ENCODE measurements around the gene NT5C3A. TPM values are rescaled to one million over a fixed set of nuclear protein-coding genes. Genes with fewer than 3 reads are reported as not detected.

NT5C3A gene
- total RNA-seq, 1 donor, result 25.0 TPM

GRCh38 chr7:33109005-33109757 lies 46.6 kb upstream of the NT5C3A start, which contains the start of gene RP9:
Gene RP9 (minus strand): TSS chr7:33109404. CDS start chr7:33109372, 32 bp downstream.
- TF ChIP-seq CTCF (IDR thresholded peaks at IDR 0.05; ENCODE audit: extremely low read depth, low read depth, low read length), result peak; percentile 17
- DNase-seq (ENCODE audit: insufficient read length, low spot score, missing footprints), result peak; percentile 92
- H2AFZ ChIP-seq (ENCODE audit: low read length), result peak within 1 kb of the TSS; percentile 89
- H3K4me2 ChIP-seq (ENCODE audit: insufficient read depth, low read length), result peak within 1 kb of the TSS; percentile 97
- H3K36me3 ChIP-seq (ENCODE audit: insufficient read depth, low read length), result no peaks in the 10 kb centered on the region
- peaks cover 17% of the 10 kb centered on the region for H4K20me1 ChIP-seq (ENCODE audit: insufficient read depth, low read length)
- peaks cover 6% of the 10 kb centered on the region for H3K27me3 ChIP-seq (ENCODE audit: insufficient read depth, low read length)
- H3K4me3 ChIP-seq (ENCODE audit: insufficient read depth, low read length), result peak within 1 kb of the TSS; percentile 87
- H3K27ac ChIP-seq (ENCODE audit: low read depth, low read length), result peak within 1 kb of the TSS; percentile 59
- peaks cover 48% of the 10 kb centered on the region for H3K79me2 ChIP-seq (ENCODE audit: insufficient read depth, low read length)
- H3K9me3 ChIP-seq (ENCODE audit: low read depth, low read length), result no peaks in the 10 kb centered on the region
- peaks cover 22% of the 10 kb centered on the region for H3K4me1 ChIP-seq (ENCODE audit: insufficient read depth, low read length)

GRCh38 chr7:33108554-33109004 lies 46.0 kb upstream of the NT5C3A start:
- Histone ChIP-seq H3K4me2 (ENCODE audit: insufficient read depth, low read length) (peak overlapping the region; percentile 97), H3K4me1 (ENCODE audit: insufficient read depth, low read length) (peaks cover 22% of the 10 kb centered on the region), H3K27ac (ENCODE audit: low read depth, low read length) (peak overlapping the region; percentile 59), H3K9me3 (ENCODE audit: low read depth, low read length) (no peaks in the 10 kb centered on the region), H3K36me3 (ENCODE audit: insufficient read depth, low read length) (peaks cover under 1% of the 10 kb centered on the region), H2AFZ (ENCODE audit: low read length) (peak overlapping the region; percentile 89), H3K27me3 (ENCODE audit: insufficient read depth, low read length) (peaks cover 6% of the 10 kb centered on the region), H3K79me2 (ENCODE audit: insufficient read depth, low read length) (peaks cover 54% of the 10 kb centered on the region), H4K20me1 (ENCODE audit: insufficient read depth, low read length) (peaks cover 17% of the 10 kb centered on the region), H3K4me3 (ENCODE audit: insufficient read depth, low read length) (peak overlapping the region; percentile 87)
- no peak for DNase-seq (ENCODE audit: insufficient read length, low spot score, missing footprints)
- peak; percentile 24 for TF ChIP-seq CTCF (IDR thresholded peaks at IDR 0.05; ENCODE audit: extremely low read depth, low read depth, low read length)

- DNase-seq (ENCODE audit: insufficient read length, low spot score, missing footprints), result no peak
- Histone ChIP-seq H2AFZ (ENCODE audit: low read length) (no peak overlapping the region), H3K27ac (ENCODE audit: low read depth, low read length) (peak overlapping the region; percentile 59), H3K36me3 (ENCODE audit: insufficient read depth, low read length) (peaks cover 12% of the 10 kb centered on the region), H3K79me2 (ENCODE audit: insufficient read depth, low read length) (peaks cover 65% of the 10 kb centered on the region), H3K4me1 (ENCODE audit: insufficient read depth, low read length) (peaks cover 22% of the 10 kb centered on the region), H3K9me3 (ENCODE audit: low read depth, low read length) (no peaks in the 10 kb centered on the region), H3K4me2 (ENCODE audit: insufficient read depth, low read length) (peak overlapping the region; percentile 97), H3K27me3 (ENCODE audit: insufficient read depth, low read length) (no peaks in the 10 kb centered on the region), H3K4me3 (ENCODE audit: insufficient read depth, low read length) (peak overlapping the region; percentile 87), H4K20me1 (ENCODE audit: insufficient read depth, low read length) (peaks cover 19% of the 10 kb centered on the region)
- TF ChIP-seq CTCF (IDR thresholded peaks at IDR 0.05; ENCODE audit: extremely low read depth, low read depth, low read length), result peak; percentile 60
These were observed 44.8 kb upstream of the NT5C3A start for GRCh38 chr7:33107136-33108066.

All from osteoblast (primary cell).